ENCODE results near the gene FXN.

GRCh38 chr9:69054989-69055388, 19.4 kb downstream of the FXN start:
- no peak for TF ChIP-seq CTCF (IDR thresholded peaks at IDR 0.05; ENCODE audit: low read length)
- TF ChIP-seq EZH2 (IDR thresholded peaks at IDR 0.05; ENCODE audit: borderline replicate concordance, low read length) = no peak
